ENCODE data around the gene DAZAP1. TPM values are rescaled to one million over a fixed set of nuclear protein-coding genes. Genes with fewer than 3 reads are reported as not detected.

Gene DAZAP1
- total RNA-seq, 1 experiment from 2014 or later, result 177 TPM

DNA sequence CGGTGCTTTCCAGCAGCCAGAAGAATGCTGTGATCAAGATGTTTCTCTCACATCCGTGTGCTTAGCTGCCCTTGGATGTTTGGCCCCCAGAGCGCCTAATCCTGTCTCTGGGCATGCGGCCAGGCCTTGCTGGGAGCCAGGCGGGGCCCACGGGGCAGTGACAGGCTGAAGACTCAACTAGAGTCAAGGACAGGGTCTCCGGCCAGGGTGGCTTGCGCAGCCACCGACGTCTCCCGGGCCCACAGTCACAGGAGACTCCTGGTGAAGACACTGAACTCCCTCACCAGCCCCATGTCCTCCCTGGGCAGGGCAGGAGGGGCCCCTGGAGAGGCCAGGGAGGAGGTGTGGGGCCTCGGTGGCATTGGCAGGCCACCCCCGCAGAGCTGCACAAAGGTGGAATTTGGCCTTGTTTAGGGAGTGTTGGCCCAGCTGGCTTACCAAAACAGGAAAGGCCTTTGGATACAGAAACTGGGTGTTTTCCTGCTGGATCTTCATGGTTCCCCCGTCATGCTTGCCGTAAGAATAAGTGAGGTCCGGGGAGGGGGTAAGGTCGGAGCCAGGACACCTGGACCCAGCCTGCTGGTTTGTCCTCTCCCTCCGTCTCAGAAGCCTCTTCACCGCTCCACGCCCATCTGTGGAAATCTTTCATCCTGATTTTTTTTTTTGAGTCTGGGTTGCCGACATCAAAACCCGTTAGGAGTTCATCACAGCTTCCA, 33.7 kb upstream of the DAZAP1 start:
- BruUV-seq (replicated peaks), result no TSS peak
- Histone ChIP-seq H3K4me1 (ENCODE audit: insufficient read depth, low read length) (no peaks in the 10 kb centered on the region), H3K4me3 (ENCODE audit: low read length) (no peak overlapping the region), H3K36me3 (ENCODE audit: low read depth, low read length) (no peaks in the 10 kb centered on the region), H3K9ac (ENCODE audit: low read length) (no peak overlapping the region), H3F3A (ENCODE audit: low read length, unreplicated experiment) (no peaks in the 10 kb centered on the region), H3K27ac (ENCODE audit: low read length) (no peak overlapping the region), H3K27me3 (ENCODE audit: low read length) (no peaks in the 10 kb centered on the region), H3K9me2 (replicated peaks; ENCODE audit: low read length) (no peaks in the 10 kb centered on the region), H4K20me1 (ENCODE audit: low read length) (no peaks in the 10 kb centered on the region), H2AFZ (ENCODE audit: low read length) (no peak overlapping the region), H3K79me2 (ENCODE audit: low read length) (no peaks in the 10 kb centered on the region), H3K9me3 (ENCODE audit: low read length) (no peaks in the 10 kb centered on the region), H3K4me2 (ENCODE audit: low read length) (no peak overlapping the region)
- ATAC-seq, result no peak
- ChIA-PET POLR2A (ENCODE audit: unreplicated experiment) (no interaction called here), CTCF (no interaction called here)
- TF ChIP-seq EZH2phosphoT487 (IDR thresholded peaks at IDR 0.05; ENCODE audit: borderline replicate concordance, low read length) (no peak), EZH2 (IDR thresholded peaks at IDR 0.05; ENCODE audit: low read length, unreplicated experiment) (no peak)
- TF ChIP-seq, protein P1, sequence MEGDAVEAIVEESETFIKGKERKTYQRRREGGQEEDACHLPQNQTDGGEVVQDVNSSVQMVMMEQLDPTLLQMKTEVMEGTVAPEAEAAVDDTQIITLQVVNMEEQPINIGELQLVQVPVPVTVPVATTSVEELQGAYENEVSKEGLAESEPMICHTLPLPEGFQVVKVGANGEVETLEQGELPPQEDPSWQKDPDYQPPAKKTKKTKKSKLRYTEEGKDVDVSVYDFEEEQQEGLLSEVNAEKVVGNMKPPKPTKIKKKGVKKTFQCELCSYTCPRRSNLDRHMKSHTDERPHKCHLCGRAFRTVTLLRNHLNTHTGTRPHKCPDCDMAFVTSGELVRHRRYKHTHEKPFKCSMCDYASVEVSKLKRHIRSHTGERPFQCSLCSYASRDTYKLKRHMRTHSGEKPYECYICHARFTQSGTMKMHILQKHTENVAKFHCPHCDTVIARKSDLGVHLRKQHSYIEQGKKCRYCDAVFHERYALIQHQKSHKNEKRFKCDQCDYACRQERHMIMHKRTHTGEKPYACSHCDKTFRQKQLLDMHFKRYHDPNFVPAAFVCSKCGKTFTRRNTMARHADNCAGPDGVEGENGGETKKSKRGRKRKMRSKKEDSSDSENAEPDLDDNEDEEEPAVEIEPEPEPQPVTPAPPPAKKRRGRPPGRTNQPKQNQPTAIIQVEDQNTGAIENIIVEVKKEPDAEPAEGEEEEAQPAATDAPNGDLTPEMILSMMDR (conservative IDR thresholded peaks at IDR 0.05; ENCODE audit: low read depth, low read length), result no peak
- intact Hi-C loops (cut with micrococcal nuclease), result no loop called here
- DNase-seq, result no peak

DNA sequence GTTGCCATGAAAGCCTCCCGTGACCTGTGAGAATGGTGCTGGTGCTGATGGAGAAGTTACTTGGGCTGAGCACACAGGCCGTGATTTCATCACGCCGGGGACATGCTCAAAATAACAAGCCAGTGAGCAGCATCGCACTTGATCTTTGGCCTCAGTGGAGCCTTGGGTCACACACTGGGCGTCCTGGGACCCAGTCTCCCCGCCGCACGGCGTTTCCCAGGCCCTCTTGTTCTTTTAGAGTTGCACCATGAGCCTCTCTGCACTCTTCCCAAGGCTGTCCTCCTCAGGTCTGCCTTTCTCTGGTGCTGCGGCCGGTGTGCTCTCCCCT, 33.2 kb upstream of the DAZAP1 start:
- Histone ChIP-seq H3K4me2 (ENCODE audit: low read length) (no peak overlapping the region), H3F3A (ENCODE audit: low read length, unreplicated experiment) (no peaks in the 10 kb centered on the region), H3K9me3 (ENCODE audit: low read length) (no peaks in the 10 kb centered on the region), H3K9me2 (replicated peaks; ENCODE audit: low read length) (no peaks in the 10 kb centered on the region), H3K27ac (ENCODE audit: low read length) (no peak overlapping the region), H2AFZ (ENCODE audit: low read length) (no peak overlapping the region), H4K20me1 (ENCODE audit: low read length) (no peaks in the 10 kb centered on the region), H3K79me2 (ENCODE audit: low read length) (no peaks in the 10 kb centered on the region), H3K4me1 (ENCODE audit: insufficient read depth, low read length) (no peaks in the 10 kb centered on the region), H3K36me3 (ENCODE audit: low read depth, low read length) (no peaks in the 10 kb centered on the region), H3K27me3 (ENCODE audit: low read length) (no peaks in the 10 kb centered on the region), H3K4me3 (ENCODE audit: low read length) (no peak overlapping the region), H3K9ac (ENCODE audit: low read length) (no peak overlapping the region)
- TF ChIP-seq, protein P1 (conservative IDR thresholded peaks at IDR 0.05; ENCODE audit: low read depth, low read length), result no peak
- no peak for TF ChIP-seq EZH2 (IDR thresholded peaks at IDR 0.05; ENCODE audit: low read length, unreplicated experiment)
- no peak for TF ChIP-seq EZH2phosphoT487 (IDR thresholded peaks at IDR 0.05; ENCODE audit: borderline replicate concordance, low read length)
- ChIA-PET CTCF (no interaction called here), POLR2A (ENCODE audit: unreplicated experiment) (no interaction called here)
- intact Hi-C loops (cut with micrococcal nuclease), result no loop called here
- BruUV-seq (replicated peaks), result no TSS peak
- ATAC-seq (no peak), DNase-seq (no peak)

DNA sequence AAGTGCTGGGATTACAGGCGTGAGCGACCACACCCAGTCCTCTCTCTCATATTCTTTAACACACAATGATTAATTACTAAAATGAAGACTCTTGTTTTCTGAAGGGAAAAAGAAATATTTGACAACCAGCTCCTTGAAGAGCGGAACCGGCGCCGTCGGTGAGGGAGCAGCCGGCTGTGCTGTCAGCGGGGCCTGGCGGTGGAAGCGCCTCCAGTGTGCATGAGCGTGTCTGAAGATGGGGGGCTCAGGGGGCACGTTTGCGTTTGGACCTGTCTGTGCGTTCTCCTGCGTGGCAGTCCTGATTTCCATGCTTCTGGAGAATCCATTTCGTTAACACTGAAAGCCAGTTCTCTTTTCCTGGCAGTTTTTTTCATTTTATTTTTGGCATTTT, 31.0 kb upstream of the DAZAP1 start:
- TF ChIP-seq, protein P1 (conservative IDR thresholded peaks at IDR 0.05; ENCODE audit: low read depth, low read length), result no peak
- TF ChIP-seq EZH2 (IDR thresholded peaks at IDR 0.05; ENCODE audit: low read length, unreplicated experiment) (no peak), EZH2phosphoT487 (IDR thresholded peaks at IDR 0.05; ENCODE audit: borderline replicate concordance, low read length) (no peak)
- no peak overlapping the region for H3K4me3 ChIP-seq (ENCODE audit: low read length)
- no peaks in the 10 kb centered on the region for H3F3A ChIP-seq (ENCODE audit: low read length, unreplicated experiment)
- no peak overlapping the region for H3K4me2 ChIP-seq (ENCODE audit: low read length)
- CTCF ChIA-PET, result no interaction called here
- H3K36me3 ChIP-seq (ENCODE audit: low read depth, low read length), result no peaks in the 10 kb centered on the region
- H3K4me1 ChIP-seq (ENCODE audit: insufficient read depth, low read length), result no peaks in the 10 kb centered on the region
- no peaks in the 10 kb centered on the region for H3K9me3 ChIP-seq (ENCODE audit: low read length)
- H4K20me1 ChIP-seq (ENCODE audit: low read length), result no peaks in the 10 kb centered on the region
- ATAC-seq, result no peak
- no peak overlapping the region for H3K27ac ChIP-seq (ENCODE audit: low read length)
- no peaks in the 10 kb centered on the region for H3K27me3 ChIP-seq (ENCODE audit: low read length)
- no peaks in the 10 kb centered on the region for H3K9me2 ChIP-seq (replicated peaks; ENCODE audit: low read length)
- intact Hi-C loops (cut with micrococcal nuclease), result no loop called here
- POLR2A ChIA-PET (ENCODE audit: unreplicated experiment), result no interaction called here
- no peaks in the 10 kb centered on the region for H3K79me2 ChIP-seq (ENCODE audit: low read length)
- no peak overlapping the region for H2AFZ ChIP-seq (ENCODE audit: low read length)
- H3K9ac ChIP-seq (ENCODE audit: low read length), result no peak overlapping the region
- BruUV-seq (replicated peaks), result no TSS peak
- no peak for DNase-seq
